GM13976 (cell line): ENCODE data around the gene FAM221A.

Source experiments
- DNase-seq: peaks from one replicate; pipeline ENCODE4 v3.0.0; 2012; ENCODE audit warnings: low spot score
- in situ Hi-C: fragments of 300-500 bp; cut with MboI; formaldehyde crosslinking; loops from one replicate; pipeline ENCODE4 v1.12.0; 2022; ENCODE audit warnings: low sequenced_read_pairs, mixed read lengths, inconsistent platforms; ENCODE audit not compliant: unreplicated experiment
- TF ChIP-seq, protein P1 (sequence below): IDR thresholded peaks from 2 replicates; pipeline ENCODE4 v1.5.1; 2012; ENCODE audit warnings: borderline replicate concordance, mild to moderate bottlenecking; ENCODE audit not compliant: insufficient read depth; ENCODE audit errors: extremely low read depth, missing control alignments, control extremely low read depth

Gene FAM221A

GRCh38 chr7:23696916-23697441 lies 17.0 kb downstream of the FAM221A start:
- in situ Hi-C loops, result no loop called here
- TF ChIP-seq, protein P1, sequence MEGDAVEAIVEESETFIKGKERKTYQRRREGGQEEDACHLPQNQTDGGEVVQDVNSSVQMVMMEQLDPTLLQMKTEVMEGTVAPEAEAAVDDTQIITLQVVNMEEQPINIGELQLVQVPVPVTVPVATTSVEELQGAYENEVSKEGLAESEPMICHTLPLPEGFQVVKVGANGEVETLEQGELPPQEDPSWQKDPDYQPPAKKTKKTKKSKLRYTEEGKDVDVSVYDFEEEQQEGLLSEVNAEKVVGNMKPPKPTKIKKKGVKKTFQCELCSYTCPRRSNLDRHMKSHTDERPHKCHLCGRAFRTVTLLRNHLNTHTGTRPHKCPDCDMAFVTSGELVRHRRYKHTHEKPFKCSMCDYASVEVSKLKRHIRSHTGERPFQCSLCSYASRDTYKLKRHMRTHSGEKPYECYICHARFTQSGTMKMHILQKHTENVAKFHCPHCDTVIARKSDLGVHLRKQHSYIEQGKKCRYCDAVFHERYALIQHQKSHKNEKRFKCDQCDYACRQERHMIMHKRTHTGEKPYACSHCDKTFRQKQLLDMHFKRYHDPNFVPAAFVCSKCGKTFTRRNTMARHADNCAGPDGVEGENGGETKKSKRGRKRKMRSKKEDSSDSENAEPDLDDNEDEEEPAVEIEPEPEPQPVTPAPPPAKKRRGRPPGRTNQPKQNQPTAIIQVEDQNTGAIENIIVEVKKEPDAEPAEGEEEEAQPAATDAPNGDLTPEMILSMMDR, result peak; percentile 75
- peak; percentile 64 for DNase-seq

- no peak for DNase-seq
- in situ Hi-C loops, result no loop called here
- TF ChIP-seq, protein P1, result no peak
Measured at GRCh38 chr7:23698822-23699221, 18.8 kb downstream of the FAM221A start.

- in situ Hi-C loops, result loop anchor here (10.0 to 25.0 kb wide), 2 partner anchors 135 to 413 kb away; partner anchors contain the start of gene MALSU1
- no peak for DNase-seq
- TF ChIP-seq, protein P1, result no peak
Measured at GRCh38 chr7:23700046-23700445, 20.0 kb downstream of the FAM221A start.

GRCh38 chr7:23709081-23709750 lies 29.2 kb downstream of the FAM221A start:
- in situ Hi-C loops, result loop anchor here (10.0 to 25.0 kb wide), 2 partner anchors 144 to 422 kb away; partner anchors contain the start of gene MALSU1
- TF ChIP-seq, protein P1, result no peak
- DNase-seq, result no peak

DNA sequence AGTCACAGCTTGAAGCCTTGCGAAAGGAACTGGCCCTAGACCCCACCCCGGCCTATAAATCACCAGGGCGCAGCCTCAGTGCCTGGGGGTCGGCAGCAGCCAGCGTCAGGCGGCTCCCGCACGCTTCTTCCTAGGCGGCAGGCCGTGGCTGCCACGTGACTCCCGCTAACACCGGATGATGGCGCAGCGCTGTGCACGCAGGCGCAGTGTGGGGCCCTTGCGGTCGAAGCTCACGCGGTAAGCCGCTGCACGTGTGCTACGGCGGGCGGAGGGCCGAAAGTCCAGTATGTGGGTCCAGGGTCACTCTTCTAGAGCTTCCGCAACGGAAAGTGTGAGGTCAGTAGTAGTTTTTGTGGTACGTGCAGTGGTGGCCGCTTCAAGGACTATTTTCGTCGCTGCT lies 30.0 kb downstream of the FAM221A start, which contains the start of gene STK31:
TSS of gene STK31 (plus strand) at position 220 of the 400 bp plus-strand sequence. CDS start at position 287, 67 bp downstream.
- TF ChIP-seq, protein P1, result no peak
- in situ Hi-C loops, result loop anchor here (10.0 to 25.0 kb wide), 2 partner anchors 145 to 423 kb away; partner anchors contain the start of gene MALSU1
- no peak for DNase-seq

- DNase-seq, result peak; percentile 68
- in situ Hi-C loops, result loop anchor here (25.0 kb wide), 1 partner anchor 425 kb away; the partner anchor contains the start of gene MALSU1
- TF ChIP-seq, protein P1, result peak; percentile 21
Measured at GRCh38 chr7:23712368-23713284, 32.6 kb downstream of the FAM221A start.
